ENCODE measurements around the gene CERK. TPM values are rescaled to one million over a fixed set of nuclear protein-coding genes. Genes with fewer than 3 reads are reported as not detected.

CERK gene
- total and polyA plus RNA-seq, 4 donors, result 7.9 to 24.3 (median 10.2) TPM

DNA sequence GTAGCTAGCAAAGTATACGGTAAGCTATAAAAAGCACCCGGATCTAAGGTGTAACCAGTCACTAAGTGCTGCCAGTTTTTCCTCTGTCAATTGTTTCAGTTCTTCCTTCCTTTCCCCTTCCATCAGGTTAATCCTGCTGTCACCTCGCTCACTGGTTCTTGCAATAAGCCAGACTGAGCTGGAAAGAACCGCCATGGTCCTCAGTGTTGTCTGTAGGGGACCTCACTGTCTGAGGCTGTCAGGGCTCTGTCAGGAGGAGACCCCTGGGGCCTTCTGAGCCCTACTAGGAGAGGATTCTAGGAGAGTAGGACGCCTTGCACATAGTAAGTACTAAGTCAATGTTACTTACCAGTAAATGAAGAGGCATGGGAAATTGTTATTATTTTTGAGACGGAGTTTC is 23.0 kb upstream of the CERK start:
- Histone ChIP-seq H3K27ac (ENCODE audit: low read depth in 1 of 2, low read length in 2 of 2) (peak overlapping the region; percentile 50 to 99), H3K4me1 (ENCODE audit: control insufficient read depth in 4 of 4, insufficient read depth in 4 of 4, low read length in 3 of 4) (peaks cover 2 to 45% (median 34%) of the 10 kb centered on the region in 4 donors), H3K9me3 (ENCODE audit: control insufficient read depth in 4 of 4, low read length in 3 of 4) (no peaks in the 10 kb centered on the region), H3K36me3 (ENCODE audit: control insufficient read depth in 4 of 4, insufficient read depth in 3 of 4, low read depth in 1 of 4, low read length in 3 of 4) (no peaks in the 10 kb centered on the region), H3K4me3 (ENCODE audit: low read depth in 1 of 3, low read length in 3 of 3) (no peak overlapping the region), H3K27me3 (ENCODE audit: control insufficient read depth in 4 of 4, insufficient read depth in 4 of 4, low read length in 3 of 4) (no peaks in the 10 kb centered on the region), H3K9ac (ENCODE audit: low read depth in 1 of 2, low read length in 2 of 2) (no peak overlapping the region)
- TF ChIP-seq TAF1 (conservative IDR thresholded peaks at IDR 0.05) (no peak), JUND (IDR thresholded peaks at IDR 0.05) (no peak), GABPA (IDR thresholded peaks at IDR 0.05 in 1 of 2, conservative IDR thresholded peaks at IDR 0.05 in 1 of 2) (no peak), SP1 (IDR thresholded peaks at IDR 0.05) (no peak), HNF4G (IDR thresholded peaks at IDR 0.05) (no peak), YY1 (IDR thresholded peaks at IDR 0.05) (no peak), NR2F2 (IDR thresholded peaks at IDR 0.05) (no peak), FOXA1 (IDR thresholded peaks at IDR 0.05) (no peak), RAD21 (IDR thresholded peaks at IDR 0.05) (no peak), EGR1 (IDR thresholded peaks at IDR 0.05; ENCODE audit: low read depth in 2 of 2) (no peak), RXRA (IDR thresholded peaks at IDR 0.05) (no peak), HNF4A (conservative IDR thresholded peaks at IDR 0.05) (no peak), FOXA2 (IDR thresholded peaks at IDR 0.05) (no peak)
- TF ChIP-seq, protein P1, sequence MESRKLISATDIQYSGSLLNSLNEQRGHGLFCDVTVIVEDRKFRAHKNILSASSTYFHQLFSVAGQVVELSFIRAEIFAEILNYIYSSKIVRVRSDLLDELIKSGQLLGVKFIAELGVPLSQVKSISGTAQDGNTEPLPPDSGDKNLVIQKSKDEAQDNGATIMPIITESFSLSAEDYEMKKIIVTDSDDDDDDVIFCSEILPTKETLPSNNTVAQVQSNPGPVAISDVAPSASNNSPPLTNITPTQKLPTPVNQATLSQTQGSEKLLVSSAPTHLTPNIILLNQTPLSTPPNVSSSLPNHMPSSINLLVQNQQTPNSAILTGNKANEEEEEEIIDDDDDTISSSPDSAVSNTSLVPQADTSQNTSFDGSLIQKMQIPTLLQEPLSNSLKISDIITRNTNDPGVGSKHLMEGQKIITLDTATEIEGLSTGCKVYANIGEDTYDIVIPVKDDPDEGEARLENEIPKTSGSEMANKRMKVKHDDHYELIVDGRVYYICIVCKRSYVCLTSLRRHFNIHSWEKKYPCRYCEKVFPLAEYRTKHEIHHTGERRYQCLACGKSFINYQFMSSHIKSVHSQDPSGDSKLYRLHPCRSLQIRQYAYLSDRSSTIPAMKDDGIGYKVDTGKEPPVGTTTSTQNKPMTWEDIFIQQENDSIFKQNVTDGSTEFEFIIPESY (IDR thresholded peaks at IDR 0.05), result no peak
- TF ChIP-seq, protein P2, sequence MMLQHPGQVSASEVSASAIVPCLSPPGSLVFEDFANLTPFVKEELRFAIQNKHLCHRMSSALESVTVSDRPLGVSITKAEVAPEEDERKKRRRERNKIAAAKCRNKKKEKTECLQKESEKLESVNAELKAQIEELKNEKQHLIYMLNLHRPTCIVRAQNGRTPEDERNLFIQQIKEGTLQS (IDR thresholded peaks at IDR 0.05), result no peak
- TF ChIP-seq, protein P3, sequence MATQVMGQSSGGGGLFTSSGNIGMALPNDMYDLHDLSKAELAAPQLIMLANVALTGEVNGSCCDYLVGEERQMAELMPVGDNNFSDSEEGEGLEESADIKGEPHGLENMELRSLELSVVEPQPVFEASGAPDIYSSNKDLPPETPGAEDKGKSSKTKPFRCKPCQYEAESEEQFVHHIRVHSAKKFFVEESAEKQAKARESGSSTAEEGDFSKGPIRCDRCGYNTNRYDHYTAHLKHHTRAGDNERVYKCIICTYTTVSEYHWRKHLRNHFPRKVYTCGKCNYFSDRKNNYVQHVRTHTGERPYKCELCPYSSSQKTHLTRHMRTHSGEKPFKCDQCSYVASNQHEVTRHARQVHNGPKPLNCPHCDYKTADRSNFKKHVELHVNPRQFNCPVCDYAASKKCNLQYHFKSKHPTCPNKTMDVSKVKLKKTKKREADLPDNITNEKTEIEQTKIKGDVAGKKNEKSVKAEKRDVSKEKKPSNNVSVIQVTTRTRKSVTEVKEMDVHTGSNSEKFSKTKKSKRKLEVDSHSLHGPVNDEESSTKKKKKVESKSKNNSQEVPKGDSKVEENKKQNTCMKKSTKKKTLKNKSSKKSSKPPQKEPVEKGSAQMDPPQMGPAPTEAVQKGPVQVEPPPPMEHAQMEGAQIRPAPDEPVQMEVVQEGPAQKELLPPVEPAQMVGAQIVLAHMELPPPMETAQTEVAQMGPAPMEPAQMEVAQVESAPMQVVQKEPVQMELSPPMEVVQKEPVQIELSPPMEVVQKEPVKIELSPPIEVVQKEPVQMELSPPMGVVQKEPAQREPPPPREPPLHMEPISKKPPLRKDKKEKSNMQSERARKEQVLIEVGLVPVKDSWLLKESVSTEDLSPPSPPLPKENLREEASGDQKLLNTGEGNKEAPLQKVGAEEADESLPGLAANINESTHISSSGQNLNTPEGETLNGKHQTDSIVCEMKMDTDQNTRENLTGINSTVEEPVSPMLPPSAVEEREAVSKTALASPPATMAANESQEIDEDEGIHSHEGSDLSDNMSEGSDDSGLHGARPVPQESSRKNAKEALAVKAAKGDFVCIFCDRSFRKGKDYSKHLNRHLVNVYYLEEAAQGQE (IDR thresholded peaks at IDR 0.05), result no peak
- TF ChIP-seq, protein P4, sequence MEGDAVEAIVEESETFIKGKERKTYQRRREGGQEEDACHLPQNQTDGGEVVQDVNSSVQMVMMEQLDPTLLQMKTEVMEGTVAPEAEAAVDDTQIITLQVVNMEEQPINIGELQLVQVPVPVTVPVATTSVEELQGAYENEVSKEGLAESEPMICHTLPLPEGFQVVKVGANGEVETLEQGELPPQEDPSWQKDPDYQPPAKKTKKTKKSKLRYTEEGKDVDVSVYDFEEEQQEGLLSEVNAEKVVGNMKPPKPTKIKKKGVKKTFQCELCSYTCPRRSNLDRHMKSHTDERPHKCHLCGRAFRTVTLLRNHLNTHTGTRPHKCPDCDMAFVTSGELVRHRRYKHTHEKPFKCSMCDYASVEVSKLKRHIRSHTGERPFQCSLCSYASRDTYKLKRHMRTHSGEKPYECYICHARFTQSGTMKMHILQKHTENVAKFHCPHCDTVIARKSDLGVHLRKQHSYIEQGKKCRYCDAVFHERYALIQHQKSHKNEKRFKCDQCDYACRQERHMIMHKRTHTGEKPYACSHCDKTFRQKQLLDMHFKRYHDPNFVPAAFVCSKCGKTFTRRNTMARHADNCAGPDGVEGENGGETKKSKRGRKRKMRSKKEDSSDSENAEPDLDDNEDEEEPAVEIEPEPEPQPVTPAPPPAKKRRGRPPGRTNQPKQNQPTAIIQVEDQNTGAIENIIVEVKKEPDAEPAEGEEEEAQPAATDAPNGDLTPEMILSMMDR (IDR thresholded peaks at IDR 0.05; ENCODE audit: low read depth, low read length, missing input control), result no peak
- WGBS, result 89% methylated on average over 6 of the region's 6 CpGs
- no peak for DNase-seq (ENCODE audit: low spot score)

DNA sequence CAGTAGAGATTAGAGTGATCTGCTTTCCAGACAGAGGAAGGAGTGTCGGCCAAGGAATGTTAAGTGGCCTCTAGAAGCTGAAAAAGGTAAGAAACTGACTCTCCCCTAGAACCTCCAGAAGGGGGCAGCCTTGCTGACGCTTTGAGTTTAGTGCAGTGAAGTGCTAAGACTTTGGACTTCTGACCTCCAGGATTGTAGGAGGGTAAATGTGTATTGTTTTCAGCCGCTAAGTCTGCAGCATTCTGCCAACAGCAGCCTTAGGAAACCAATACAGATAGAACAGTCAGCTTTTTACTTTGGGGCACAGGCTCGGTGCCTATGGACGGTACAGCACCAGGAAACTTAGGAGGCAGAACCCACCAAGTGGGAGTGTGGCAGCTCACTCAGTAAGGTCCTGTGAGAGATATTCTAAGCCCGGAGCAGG is 20.8 kb upstream of the CERK start:
- Histone ChIP-seq H3K27me3 (ENCODE audit: control insufficient read depth in 4 of 4, insufficient read depth in 4 of 4, low read length in 3 of 4) (no peaks in the 10 kb centered on the region), H3K4me3 (ENCODE audit: low read depth in 1 of 3, low read length in 3 of 3) (no peak overlapping the region), H3K9me3 (ENCODE audit: control insufficient read depth in 4 of 4, low read length in 3 of 4) (no peaks in the 10 kb centered on the region), H3K9ac (ENCODE audit: low read depth in 1 of 2, low read length in 2 of 2) (peak overlapping the region in 1 of 2 donors; percentile 47), H3K36me3 (ENCODE audit: control insufficient read depth in 4 of 4, insufficient read depth in 3 of 4, low read depth in 1 of 4, low read length in 3 of 4) (no peaks in the 10 kb centered on the region), H3K27ac (ENCODE audit: low read depth in 1 of 2, low read length in 2 of 2) (peak overlapping the region; percentile 61 to 71), H3K4me1 (ENCODE audit: control insufficient read depth in 4 of 4, insufficient read depth in 4 of 4, low read length in 3 of 4) (peaks cover 7 to 43% (median 32%) of the 10 kb centered on the region in 4 donors)
- 21% methylated on average over 6 of the region's 6 CpGs for WGBS
- DNase-seq (ENCODE audit: low spot score), result no peak
- TF ChIP-seq NR2F2 (IDR thresholded peaks at IDR 0.05), result peak; percentile 90
- TF ChIP-seq, protein P2 (IDR thresholded peaks at IDR 0.05), result no peak
- TF ChIP-seq FOXA1 (IDR thresholded peaks at IDR 0.05), result no peak
- TF ChIP-seq, protein P3 (IDR thresholded peaks at IDR 0.05), result peak; percentile 24
- TF ChIP-seq GABPA (IDR thresholded peaks at IDR 0.05 in 1 of 2, conservative IDR thresholded peaks at IDR 0.05 in 1 of 2), result peak in 1 of 2 donors; percentile 69
- peak; percentile 84 to 87 for TF ChIP-seq RXRA (IDR thresholded peaks at IDR 0.05)
- TF ChIP-seq JUND (IDR thresholded peaks at IDR 0.05), result peak; percentile 49 to 75
- peak; percentile 97 to 98 for TF ChIP-seq HNF4A (conservative IDR thresholded peaks at IDR 0.05)
- peak; percentile 92 for TF ChIP-seq SP1 (IDR thresholded peaks at IDR 0.05)
- peak; percentile 96 for TF ChIP-seq HNF4G (IDR thresholded peaks at IDR 0.05)
- TF ChIP-seq RAD21 (IDR thresholded peaks at IDR 0.05), result peak; percentile 87 to 89
- TF ChIP-seq, protein P4 (IDR thresholded peaks at IDR 0.05; ENCODE audit: low read depth, low read length, missing input control), result peak; percentile 64
